Epithelial cell of esophagus (primary cell): ENCODE results near the gene SAT2.

Experiments
- DNase-seq: peaks from one replicate; pipeline ENCODE4 v3.0.0; 2010; ENCODE audit warnings: low read depth
- H3K4me3 ChIP-seq: 2 replicates; pipeline ENCODE4 v1.5.1; 2011; ENCODE audit warnings: mild to moderate bottlenecking, low read length, control low read depth
- CTCF ChIP-seq: IDR thresholded peaks from 2 replicates; pipeline ENCODE4 v1.5.1; 2011; ENCODE audit warnings: low read depth, mild to moderate bottlenecking, low read length, control low read depth, inconsistent platforms; ENCODE audit not compliant: insufficient read depth; ENCODE audit errors: missing control alignments

SAT2 gene

DNA sequence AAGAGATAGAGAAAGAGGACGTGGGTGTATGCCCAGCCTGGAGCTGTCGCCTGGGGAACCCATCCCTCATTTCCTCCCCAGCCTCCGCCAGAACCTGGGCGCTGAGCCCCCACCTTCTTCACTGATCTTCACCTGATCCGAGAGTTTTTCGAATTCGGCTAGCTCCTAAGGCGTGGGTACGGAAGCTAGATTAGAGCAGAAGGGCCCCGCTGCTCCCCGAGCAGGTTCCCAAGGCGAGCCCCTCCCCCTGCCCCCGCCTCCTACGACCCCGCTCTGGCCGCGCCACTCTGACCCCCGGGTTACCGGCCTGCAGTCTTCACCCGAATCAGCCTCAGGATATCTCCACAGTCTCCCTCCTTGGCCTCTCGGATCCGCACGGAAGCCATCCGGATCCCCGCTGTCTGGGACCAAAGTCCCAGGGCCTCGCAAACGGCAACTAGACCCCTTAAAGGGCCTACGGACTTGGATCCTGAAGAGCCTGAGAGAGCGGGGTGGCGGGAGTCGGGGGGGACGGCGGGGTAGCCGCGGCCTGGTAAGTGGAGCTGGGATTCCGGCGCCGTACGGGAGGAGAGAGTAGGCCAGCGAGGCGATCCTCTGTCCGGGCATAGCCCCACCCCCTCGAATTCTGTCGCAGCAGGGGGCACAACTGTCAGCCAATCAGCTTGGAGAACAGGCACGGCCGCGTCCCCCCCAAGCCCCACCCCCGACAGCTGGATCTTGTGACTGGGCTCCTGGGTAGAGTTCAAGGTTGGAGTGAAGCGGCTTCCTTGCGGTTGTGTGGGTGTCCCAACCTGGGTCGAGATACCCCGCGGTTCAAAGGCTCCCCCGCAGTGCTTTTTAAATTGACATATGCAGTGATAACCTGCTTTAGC lies at the start of gene SAT2:
SAT2 (minus strand) TSS at position 572 of the 872 bp plus-strand sequence; CDS start at position 386, 186 bp downstream.
- no peak for TF ChIP-seq CTCF
- DNase-seq: peak; percentile 92

DNA sequence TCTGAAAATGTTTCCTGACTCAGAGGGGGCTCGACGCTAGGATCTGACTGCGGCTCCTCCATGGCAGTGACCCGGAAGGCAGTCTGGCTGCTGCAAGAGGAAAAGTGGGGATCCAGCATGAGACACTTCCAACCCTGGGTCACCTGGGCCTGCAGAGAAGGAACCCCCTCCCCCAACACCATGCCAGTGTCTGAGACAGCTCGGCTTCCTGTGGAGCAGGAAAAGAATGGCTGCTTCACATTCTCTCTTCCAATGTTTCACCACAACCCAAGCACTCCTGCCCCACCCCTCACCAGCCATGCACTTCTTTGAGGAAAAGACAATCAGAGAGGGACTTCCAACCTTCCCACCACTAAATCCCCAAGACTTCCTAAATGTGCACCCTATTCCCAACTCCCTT lies 48.9 kb upstream of the SAT2 start:
- no peak for TF ChIP-seq CTCF
- DNase-seq: no peak
- H3K4me3 ChIP-seq: no peak overlapping the region

More for the DNA sequence above, at the start of gene SAT2:
- H3K4me3 ChIP-seq: peak within 1 kb of the TSS; percentile 84

DNA sequence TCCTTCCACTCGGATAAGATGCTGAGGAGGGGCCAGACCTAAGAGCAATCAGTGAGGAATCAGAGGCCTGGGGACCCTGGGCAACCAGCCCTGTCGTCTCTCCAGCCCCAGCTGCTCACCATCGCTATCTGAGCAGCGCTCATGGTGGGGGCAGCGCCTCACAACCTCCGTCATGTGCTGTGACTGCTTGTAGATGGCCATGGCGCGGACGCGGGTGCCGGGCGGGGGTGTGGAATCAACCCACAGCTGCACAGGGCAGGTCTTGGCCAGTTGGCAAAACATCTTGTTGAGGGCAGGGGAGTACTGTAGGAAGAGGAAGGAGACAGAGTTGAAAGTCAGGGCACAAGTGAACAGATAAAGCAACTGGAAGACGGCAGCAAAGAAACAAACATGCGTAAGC lies 47.3 kb upstream of the SAT2 start:
- no peak overlapping the region for H3K4me3 ChIP-seq
- no peak for DNase-seq
- TF ChIP-seq CTCF: no peak

DNA sequence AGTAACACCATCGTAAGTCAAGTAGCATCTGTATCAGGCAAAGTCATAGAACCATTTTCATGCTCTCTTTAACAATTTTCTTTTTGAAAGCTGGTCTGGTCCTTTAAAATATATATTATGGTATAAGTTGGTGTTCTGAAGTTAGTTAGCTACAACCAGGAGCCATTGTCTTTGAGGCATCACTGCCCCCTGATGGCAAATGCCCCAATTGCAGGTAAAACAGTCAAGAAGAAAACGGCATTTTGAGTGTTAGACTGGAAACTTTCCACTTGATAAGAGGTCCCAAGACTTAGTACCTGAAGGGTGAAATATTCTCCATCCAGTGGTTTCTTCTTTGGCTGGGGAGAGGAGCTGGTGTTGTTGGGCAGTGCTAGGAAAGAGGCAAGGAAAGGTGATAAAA lies 45.6 kb upstream of the SAT2 start:
- TF ChIP-seq CTCF: peak; percentile 40

DNA sequence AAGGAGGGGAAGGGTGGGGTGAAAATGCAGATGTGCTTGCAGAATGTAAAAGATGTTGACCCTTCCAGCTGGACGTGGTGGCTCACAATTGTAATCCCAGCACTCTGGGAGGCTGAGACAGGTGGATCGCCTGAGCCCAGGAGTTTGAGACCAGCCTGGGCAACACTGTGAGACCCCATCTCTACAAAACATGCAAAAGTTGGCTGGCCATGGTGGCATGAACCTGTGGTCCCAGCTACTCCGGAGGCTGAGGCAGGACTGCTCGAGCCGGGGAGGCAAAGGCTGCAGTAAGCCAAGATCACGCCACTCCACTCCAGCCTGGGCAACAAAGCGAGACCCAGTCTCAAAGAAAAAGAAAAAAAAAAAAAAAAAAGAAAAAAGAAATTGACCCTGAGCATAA lies 40.9 kb upstream of the SAT2 start:
- no peak for TF ChIP-seq CTCF
- DNase-seq: no peak
- no peak overlapping the region for H3K4me3 ChIP-seq

More for the DNA sequence above, 45.6 kb upstream of the SAT2 start:
- H3K4me3 ChIP-seq: no peak overlapping the region
- DNase-seq: no peak

GRCh38 chr17:7667656-7668406 lies 40.2 kb upstream of the SAT2 start:
- no peak for DNase-seq

More at GRCh38 chr17:7667656-7668406, 40.2 kb upstream of the SAT2 start:
- no peak overlapping the region for H3K4me3 ChIP-seq
- no peak for TF ChIP-seq CTCF
